Transverse colon (tissue), 4 donors: ENCODE results near the gene CIDEA. TPM values are rescaled to one million over a fixed set of nuclear protein-coding genes. Genes with fewer than 3 reads are reported as not detected.

Source experiments
- DNase-seq: peaks from one replicate; pipeline ENCODE4 v3.0.0-alpha.2; 2019
- H3K27ac ChIP-seq, 4 donors: fragments of 200-600 bp; sonication (generic); 2 replicates each; pipeline ENCODE4 v1.5.1; 2016 to 2018; ENCODE audit warnings: inconsistent platforms in 4 of 4
- H3K27me3 ChIP-seq: fragments of 200-600 bp; sonication (generic); 2 replicates; pipeline ENCODE4 v1.5.1; 2017; ENCODE audit warnings: inconsistent platforms
- H3K36me3 ChIP-seq, 4 donors: fragments of 200-600 bp; sonication (generic); 2 replicates each; pipeline ENCODE4 v1.5.1; 2017 to 2019; ENCODE audit warnings: inconsistent platforms in 4 of 4
- H3K4me1 ChIP-seq, 4 donors: fragments of 200-600 bp; sonication (generic); 2 replicates each; pipeline ENCODE4 v1.5.1; 2017 to 2020; ENCODE audit warnings: inconsistent platforms in 4 of 4
- H3K4me3 ChIP-seq, 4 donors: fragments of 200-600 bp; sonication (generic); 1 replicate in 1 of 4; 2 replicates in 3 of 4; pipeline versions ENCODE4 v1.5.1 to v1.6.1; 2017 to 2019; ENCODE audit warnings: inconsistent platforms in 4 of 4
- H3K9me3 ChIP-seq, 2 donors: fragments of 200-600 bp; sonication (generic); 2 replicates each; pipeline ENCODE4 v1.5.1; 2017 to 2019; ENCODE audit warnings: inconsistent platforms in 2 of 2
- CTCF ChIP-seq, 5 experiments: fragments of 200-600 bp in 3 of 5; fragments of 450-650 bp in 2 of 5; sonication (generic) in 3 of 5; IDR thresholded peaks; 1 replicate in 2 of 5; 2 replicates in 3 of 5; pipeline ENCODE4 v1.5.1; 2016 to 2017; ENCODE audit warnings: antibody characterized with exemption in 5 of 5, inconsistent platforms in 3 of 5, mild to moderate bottlenecking in 2 of 5, moderate library complexity in 1 of 5
- EP300 ChIP-seq: sonication (generic); formaldehyde crosslinking; IDR thresholded peaks from one replicate; pipeline ENCODE4 v1.6.1; 2017; ENCODE audit warnings: antibody characterized with exemption, low read depth
- POLR2A ChIP-seq: fragments of 450-650 bp; IDR thresholded peaks from one replicate; pipeline ENCODE4 v1.6.1; 2016; ENCODE audit warnings: antibody characterized with exemption, mild to moderate bottlenecking, moderate library complexity
- POLR2AphosphoS5 ChIP-seq, 3 donors: sonication (generic); formaldehyde crosslinking; IDR thresholded peaks; one replicate each; pipeline ENCODE4 v1.6.1; 2016; ENCODE audit warnings: antibody characterized with exemption in 3 of 3
- WGBS, 2 donors: methylation state at CpG; one replicate each; pipeline ENCODE4 v1.1.5; 2018; ENCODE audit warnings: low coverage in 1 of 2; 5-methylcytosine and 5-hydroxymethylcytosine counted together
- in situ Hi-C, 4 donors: fragments of 200-750 bp; cut with MboI; loops; one replicate each; pipeline versions ENCODE4 v1.15.0 to v1.15.1; 2017; ENCODE audit warnings: low sequenced_read_pairs in 3 of 4, low pct_ligation_motif_present in 1 of 4, low pct_unique_long_range_greater_than_20kb in 1 of 4
- intact Hi-C: fragments of 100-400 bp; cut with DNase I; formaldehyde crosslinking; loops from one replicate; pipeline ENCODE4 v1.15.1; 2023; ENCODE audit warnings: low total_unique reads
- total RNA-seq, 4 donors: library from RNA; depleted of rRNA; stranded (reverse); fragments of >200 nt; gene quantifications; one replicate each; pipeline ENCODE4 v1.1.0, GENCODE V29; 2016

Gene CIDEA
- total RNA-seq, 4 donors from 2014 or later, result 0.68 to 3.8 (median 3.7) TPM; not detected in 1

- peaks cover 4 to 5% of the 10 kb centered on the region in 2 donors for H3K9me3 ChIP-seq
- H3K36me3 ChIP-seq, result peaks cover 0 to 10% (median 3%) of the 10 kb centered on the region in 4 donors
- no peak for DNase-seq
- H3K4me3 ChIP-seq, result peak overlapping the region in 3 of 4 donors; percentile 65 to 76 (median 74)
- H3K27ac ChIP-seq, result peak overlapping the region; percentile 93 to 99 (median 94)
- WGBS, 2 donors, result 27 to 52% methylated on average over 2 to 7 of the region's 7 CpGs
- TF ChIP-seq POLR2A, result no peak
- no peak for TF ChIP-seq POLR2AphosphoS5 (IDR thresholded peaks at IDR 0.05)
- TF ChIP-seq EP300, result no peak
- TF ChIP-seq CTCF (IDR thresholded peaks at IDR 0.05), result no peak
- intact Hi-C loops, result loop anchor here (1.0 kb wide), 1 partner anchor 67 kb away; no protein-coding TSS in a partner anchor
- in situ Hi-C loops, result no loop called here
- peaks cover 51% of the 10 kb centered on the region for H3K27me3 ChIP-seq
- peaks cover 0 to 54% (median 16%) of the 10 kb centered on the region in 4 donors for H3K4me1 ChIP-seq
These were observed 55.6 kb downstream of the CIDEA start for GRCh38 chr18:12309683-12310198.

- H3K9me3 ChIP-seq, result peaks cover 4 to 5% of the 10 kb centered on the region in 2 donors
- peaks cover 0 to 10% (median 3%) of the 10 kb centered on the region in 4 donors for H3K36me3 ChIP-seq
- no peak for DNase-seq
- H3K4me3 ChIP-seq, result no peak overlapping the region
- 88 to 89% methylated on average over 5 to 6 of the region's 6 CpGs for WGBS, 2 donors
- peaks cover 41% of the 10 kb centered on the region for H3K27me3 ChIP-seq
- TF ChIP-seq EP300, result no peak
- no peak for TF ChIP-seq CTCF (IDR thresholded peaks at IDR 0.05)
- peaks cover 4 to 61% (median 20%) of the 10 kb centered on the region in 4 donors for H3K4me1 ChIP-seq
- H3K27ac ChIP-seq, result peak overlapping the region; percentile 14 to 99 (median 93)
- intact Hi-C loops (no loop called here), in situ Hi-C loops (no loop called here)
These were observed 56.6 kb downstream of the CIDEA start for GRCh38 chr18:12310762-12311161.

DNA sequence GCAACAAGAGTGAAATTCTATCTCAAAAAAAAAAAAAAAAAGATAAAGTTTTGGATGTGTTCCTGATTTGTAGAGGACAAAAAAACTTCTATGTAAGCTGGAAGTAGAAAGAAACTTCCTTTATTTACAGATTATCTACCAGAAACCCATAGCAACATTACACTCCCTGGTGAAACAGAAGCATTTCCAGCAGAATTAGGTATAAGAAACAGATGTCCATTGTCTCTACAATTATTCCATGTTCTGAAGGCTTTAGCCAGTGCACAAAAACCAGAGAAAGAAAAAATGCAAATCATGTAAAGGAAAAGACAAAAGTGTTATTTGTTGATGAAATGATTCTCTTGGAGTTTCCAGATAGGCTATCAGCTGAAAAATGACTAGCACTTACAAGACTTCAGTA lies 58.8 kb downstream of the CIDEA start:
- H3K27me3 ChIP-seq, result peaks cover 20% of the 10 kb centered on the region
- H3K9me3 ChIP-seq, result peaks cover 4 to 5% of the 10 kb centered on the region in 2 donors
- peaks cover 4 to 62% (median 28%) of the 10 kb centered on the region in 4 donors for H3K4me1 ChIP-seq
- peak overlapping the region; percentile 57 to 85 (median 69) for H3K27ac ChIP-seq
- in situ Hi-C loops, result no loop called here
- no peak for DNase-seq
- intact Hi-C loops, result no loop called here
- no peak overlapping the region for H3K4me3 ChIP-seq
- peaks cover 0 to 10% (median 3%) of the 10 kb centered on the region in 4 donors for H3K36me3 ChIP-seq
- TF ChIP-seq EP300 (no peak), POLR2A (no peak), POLR2AphosphoS5 (IDR thresholded peaks at IDR 0.05) (no peak), CTCF (IDR thresholded peaks at IDR 0.05) (no peak)

DNA sequence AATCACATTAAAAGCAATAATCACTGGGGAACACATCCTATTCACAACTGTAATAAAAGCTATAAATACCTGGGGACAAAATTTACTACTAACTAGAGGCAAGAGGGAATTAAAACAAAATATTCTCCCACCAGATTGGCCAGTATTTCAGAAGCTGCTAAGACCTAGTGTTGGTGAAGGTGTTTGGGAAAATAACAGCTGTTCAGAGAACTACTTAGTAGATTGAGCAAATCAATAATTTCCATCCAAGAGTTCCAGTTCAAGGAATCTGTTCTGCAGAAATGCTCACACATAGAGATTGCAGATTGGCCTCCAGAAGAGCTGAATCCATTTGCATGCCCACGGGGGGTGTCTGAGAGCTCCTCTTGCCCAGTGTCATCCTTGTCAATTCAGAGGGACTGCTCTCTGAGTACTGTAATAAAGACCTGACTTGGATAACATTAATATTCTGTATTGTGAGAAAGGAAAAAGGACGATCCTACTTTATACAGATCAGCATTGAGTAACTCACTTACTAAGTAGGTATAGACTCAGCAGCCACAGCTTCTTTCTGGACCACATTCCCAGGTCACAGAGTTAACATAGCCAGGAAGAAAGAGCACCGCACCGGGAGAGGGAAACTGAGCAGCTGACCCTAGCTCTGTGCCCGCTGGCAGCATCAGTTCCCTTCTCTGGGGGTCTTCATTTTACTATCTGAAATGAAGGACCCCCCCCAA lies 59.5 kb downstream of the CIDEA start:
- intact Hi-C loops, result loop anchor here (2.0 kb wide), 1 partner anchor 35 kb away; no protein-coding TSS in a partner anchor
- Histone ChIP-seq H3K36me3 (peaks cover 0 to 10% (median 3%) of the 10 kb centered on the region in 4 donors), H3K9me3 (peaks cover 4 to 5% of the 10 kb centered on the region in 2 donors), H3K27ac (peak overlapping the region; percentile 57 to 85 (median 69)), H3K4me3 (no peak overlapping the region), H3K4me1 (peaks cover 4 to 64% (median 33%) of the 10 kb centered on the region in 4 donors), H3K27me3 (peaks cover 14% of the 10 kb centered on the region)
- no peak for DNase-seq
- TF ChIP-seq POLR2AphosphoS5 (IDR thresholded peaks at IDR 0.05) (no peak), EP300 (no peak), POLR2A (no peak), CTCF (IDR thresholded peaks at IDR 0.05) (no peak)
- WGBS, 2 donors, result 81% methylated on average over 5 of the region's 5 CpGs; no CpG with 5 or more reads in 1 of the 2 donors
- in situ Hi-C loops, result no loop called here
